PC-3 (cell line): ENCODE data around the gene SCPEP1. TPM values are rescaled to one million over a fixed set of nuclear protein-coding genes. Genes with fewer than 3 reads are reported as not detected.

Experiments used
- ATAC-seq: fragments of 200-7000 bp; cut with Tn5 transposase; 2 replicates; pipeline ENCODE4 v1.9.1; 2020; ENCODE audit warnings: mild to moderate bottlenecking, moderate library complexity
- BruUV-seq: library from RNA; stranded (reverse); fragments of 400-500 nt; replicated peaks from 2 replicates; lab custom pipeline; 2021; lab: Mats Ljungman, UMichigan
- CTCF ChIA-PET: fragments of 300-600 bp; sonication (Branson Sonifier 250); formaldehyde crosslinking; loops from one replicate; lab custom pipeline; 2022; ENCODE audit warnings: antibody characterized with exemption; lab: Charles Lee
- POLR2A ChIA-PET: fragments of 300-600 bp; sonication (Branson Sonifier 250); formaldehyde crosslinking; loops from one replicate; lab custom pipeline; 2022; ENCODE audit warnings: antibody characterized with exemption; ENCODE audit not compliant: unreplicated experiment; lab: Charles Lee
- DNase-seq: peaks from one replicate; pipeline ENCODE4 v3.0.0-alpha.2; 2015
- H2AFZ ChIP-seq: fragments of 300-600 bp; sonication (generic); 2 replicates; pipeline ENCODE4 v1.6.0; 2016; ENCODE audit warnings: antibody characterized with exemption, low read length
- H3F3A ChIP-seq: fragments of 300-600 bp; sonication (generic); one replicate; pipeline ENCODE4 v1.6.0; 2017; ENCODE audit warnings: antibody characterized with exemption, low read length, control low read depth, mild to moderate bottlenecking; ENCODE audit not compliant: unreplicated experiment
- H3K27ac ChIP-seq: fragments of 300-600 bp; sonication (generic); 2 replicates; pipeline ENCODE4 v1.5.1; 2016; ENCODE audit warnings: mild to moderate bottlenecking, low read length
- H3K27me3 ChIP-seq: fragments of 300-600 bp; sonication (generic); 2 replicates; pipeline ENCODE4 v1.6.1; 2016; ENCODE audit warnings: low read length, mixed read lengths
- H3K36me3 ChIP-seq: fragments of 300-600 bp; sonication (generic); 2 replicates; pipeline ENCODE4 v1.6.1; 2016; ENCODE audit warnings: low read depth, mixed run types, low read length, mixed read lengths
- H3K4me1 ChIP-seq: fragments of 300-600 bp; sonication (generic); 2 replicates; pipeline ENCODE4 v1.5.1; 2016; ENCODE audit warnings: low read length; ENCODE audit not compliant: insufficient read depth
- H3K4me2 ChIP-seq: fragments of 300-600 bp; sonication (generic); 2 replicates; pipeline ENCODE4 v1.6.0; 2016; ENCODE audit warnings: low read length
- H3K4me3 ChIP-seq: fragments of 300-600 bp; sonication (generic); 2 replicates; pipeline ENCODE4 v1.5.1; 2016; ENCODE audit warnings: mild to moderate bottlenecking, low read length, mixed read lengths
- H3K79me2 ChIP-seq: fragments of 300-600 bp; sonication (generic); 2 replicates; pipeline ENCODE4 v1.6.1; 2017; ENCODE audit warnings: low read length, mixed read lengths
- H3K9ac ChIP-seq: fragments of 300-600 bp; sonication (generic); 2 replicates; pipeline ENCODE4 v1.6.0; 2016; ENCODE audit warnings: mild to moderate bottlenecking, low read length
- H3K9me2 ChIP-seq: fragments of 300-600 bp; sonication (generic); replicated peaks from 2 replicates; pipeline ENCODE4 v1.6.1; 2016; ENCODE audit warnings: mixed run types, low read length, mixed read lengths
- H3K9me3 ChIP-seq: fragments of 300-600 bp; sonication (generic); 2 replicates; pipeline ENCODE4 v1.6.1; 2016; ENCODE audit warnings: low read length, mixed read lengths
- H4K20me1 ChIP-seq: fragments of 300-600 bp; sonication (generic); 2 replicates; pipeline ENCODE4 v1.6.1; 2016; ENCODE audit warnings: low read length, mixed read lengths
- CTCF ChIP-seq: fragments of 300-600 bp; sonication (generic); conservative IDR thresholded peaks from 2 replicates; pipeline ENCODE4 v1.5.1; 2017; ENCODE audit warnings: antibody characterized with exemption, low read depth, mild to moderate bottlenecking, low read length
- EZH2 ChIP-seq: fragments of 300-600 bp; sonication (generic); IDR thresholded peaks from one replicate; pipeline ENCODE4 v1.6.1; 2017; ENCODE audit warnings: antibody characterized with exemption, mild to moderate bottlenecking, low read length; ENCODE audit not compliant: unreplicated experiment
- EZH2phosphoT487 ChIP-seq: fragments of 300-600 bp; sonication (generic); IDR thresholded peaks from 2 replicates; pipeline ENCODE4 v1.6.1; 2018; ENCODE audit warnings: mild to moderate bottlenecking, antibody characterized with exemption, low read length, borderline replicate concordance
- intact Hi-C: fragments of 100-400 bp; cut with micrococcal nuclease; formaldehyde crosslinking; loops from 2 replicates; pipeline ENCODE4 v1.9.0; 2023
- total RNA-seq: library from RNA; depleted of rRNA; stranded (reverse); fragments of >200 nt; gene quantifications from 2 replicates; pipeline ENCODE4 v1.2.3, GENCODE V29; 2014

SCPEP1 gene
- total RNA-seq, 1 experiment from 2014 or later = 73.3 TPM

- BruUV-seq = no TSS peak
- intact Hi-C loops = loop anchor here (5.0 kb wide), 1 partner anchor 101 kb away; no protein-coding TSS in a partner anchor
- Histone ChIP-seq H3K4me3 (no peak overlapping the region), H3K27me3 (no peaks in the 10 kb centered on the region), H4K20me1 (no peaks in the 10 kb centered on the region), H3K79me2 (no peaks in the 10 kb centered on the region), H3K9ac (no peak overlapping the region), H3K9me2 (no peaks in the 10 kb centered on the region), H2AFZ (no peak overlapping the region), H3K36me3 (no peaks in the 10 kb centered on the region), H3F3A (no peaks in the 10 kb centered on the region), H3K9me3 (no peaks in the 10 kb centered on the region), H3K4me2 (no peak overlapping the region), H3K4me1 (peaks cover 3% of the 10 kb centered on the region; the same call in 1 of the 2 replicates), H3K27ac (no peak overlapping the region)
- CTCF ChIA-PET = no interaction called here
- POLR2A ChIA-PET = interaction anchor here (0.5 to 0.6 kb wide), 3 partner anchors 12 to 28 kb away, joined by 3 to 8 read pairs (median 4); partner anchors contain the start of gene SCPEP1
- ATAC-seq (no peak), DNase-seq (peak; percentile 23)
- TF ChIP-seq EZH2phosphoT487 = no peak
- no peak for TF ChIP-seq CTCF
- no peak for TF ChIP-seq EZH2
Measured at GRCh38 chr17:57006040-57006439, 28.1 kb downstream of the SCPEP1 start.

- no peaks in the 10 kb centered on the region for H3K27me3 ChIP-seq
- ATAC-seq (no peak), DNase-seq (no peak)
- no peaks in the 10 kb centered on the region for H3K9me3 ChIP-seq
- no peak for TF ChIP-seq EZH2phosphoT487
- TF ChIP-seq CTCF = no peak
- no peak for TF ChIP-seq EZH2
- no peak overlapping the region for H3K4me2 ChIP-seq
- H3F3A ChIP-seq = no peaks in the 10 kb centered on the region
- no peak overlapping the region for H3K9ac ChIP-seq
- peaks cover 3% of the 10 kb centered on the region; the same call in 1 of the 2 replicates for H3K4me1 ChIP-seq
- intact Hi-C loops = loop anchor here (5.0 kb wide), 1 partner anchor 98 kb away; no protein-coding TSS in a partner anchor
- no peak overlapping the region for H2AFZ ChIP-seq
- H3K27ac ChIP-seq = no peak overlapping the region
- no peaks in the 10 kb centered on the region for H4K20me1 ChIP-seq
- H3K36me3 ChIP-seq = no peaks in the 10 kb centered on the region
- no peak overlapping the region for H3K4me3 ChIP-seq
- no peaks in the 10 kb centered on the region for H3K79me2 ChIP-seq
- ChIA-PET POLR2A (no interaction called here), CTCF (interaction anchor here (0.6 to 1.0 kb wide), 3 partner anchors 13 to 50 kb away, joined by 3 to 4 read pairs (median 3); no protein-coding TSS in a partner anchor)
- BruUV-seq = no TSS peak
- H3K9me2 ChIP-seq = no peaks in the 10 kb centered on the region
Measured at GRCh38 chr17:57008958-57009357, 31.0 kb downstream of the SCPEP1 start.
